ENCODE data around the gene LY6G6F. TPM values are rescaled to one million over a fixed set of nuclear protein-coding genes. Genes with fewer than 3 reads are reported as not detected.
"Not testable (repeated sequence)": the region's sequence is repeated elsewhere in the genome, so short reads cannot be mapped to it uniquely, and the experiment has no call there.

LY6G6F gene
- total and polyA plus RNA-seq, 4 donors = not detected

GRCh38 chr6:31708224-31708623, 1.6 kb downstream of the LY6G6F start:
- Histone ChIP-seq H3K4me3 (ENCODE audit: low read length in 2 of 2) (no peak overlapping the region), H3K4me1 (ENCODE audit: control insufficient read depth in 1 of 2, insufficient read depth in 2 of 2, low read length in 2 of 2) (no peaks in the 10 kb centered on the region), H3K27ac (ENCODE audit: low read depth in 1 of 2, low read length in 2 of 2) (no peak overlapping the region), H3K27me3 (ENCODE audit: control insufficient read depth in 1 of 2, insufficient read depth in 2 of 2, low read length in 1 of 2) (no peaks in the 10 kb centered on the region), H3K9me3 (ENCODE audit: control insufficient read depth, low read length) (no peaks in the 10 kb centered on the region), H3K36me3 (ENCODE audit: control insufficient read depth in 1 of 2, insufficient read depth in 2 of 2, low read length in 1 of 2) (no peaks in the 10 kb centered on the region)
- 94 to 96% methylated on average over 3 of the region's 3 CpGs for WGBS, 2 donors
- ATAC-seq (ENCODE audit: low FRiP score) = no peak
- DNase-seq = no peak
- intact Hi-C loops (cut with DNase I) = no loop called here

DNA sequence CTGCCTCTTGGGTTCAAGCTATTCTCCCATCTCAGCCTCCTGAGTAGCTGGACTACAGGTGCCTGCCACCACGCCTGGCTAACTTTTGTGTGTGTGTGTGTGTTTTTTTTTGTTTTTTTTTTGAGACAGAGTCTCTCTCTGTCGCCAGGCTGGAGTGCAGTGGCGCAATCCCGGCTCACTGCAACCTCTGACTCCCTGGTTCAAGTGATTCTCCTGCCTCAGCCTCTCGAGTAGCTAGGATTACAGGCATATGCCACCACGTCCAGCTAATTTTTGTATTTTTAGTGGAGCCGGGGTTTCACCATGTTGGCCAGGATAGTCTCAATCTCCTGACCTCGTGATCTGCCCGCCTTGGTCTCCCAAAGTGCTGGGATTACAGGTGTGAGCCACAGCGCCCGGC, 2.5 kb downstream of the LY6G6F start:
- H3K27me3 ChIP-seq (ENCODE audit: control insufficient read depth in 1 of 2, insufficient read depth in 2 of 2, low read length in 1 of 2); H3K9me3 ChIP-seq (ENCODE audit: control insufficient read depth, low read length); H3K27ac ChIP-seq (ENCODE audit: low read depth in 1 of 2, low read length in 2 of 2); DNase-seq; H3K4me1 ChIP-seq (ENCODE audit: control insufficient read depth in 1 of 2, insufficient read depth in 2 of 2, low read length in 2 of 2); ATAC-seq (ENCODE audit: low FRiP score); H3K36me3 ChIP-seq (ENCODE audit: control insufficient read depth in 1 of 2, insufficient read depth in 2 of 2, low read length in 1 of 2); intact Hi-C loops (cut with DNase I); H3K4me3 ChIP-seq (ENCODE audit: low read length in 2 of 2): not testable (repeated sequence)
- 89 to 92% methylated on average over 11 of the region's 11 CpGs for WGBS, 2 donors

GRCh38 chr6:31710523-31711219, 4.0 kb downstream of the LY6G6F start:
- Histone ChIP-seq H3K36me3 (ENCODE audit: control insufficient read depth in 1 of 2, insufficient read depth in 2 of 2, low read length in 1 of 2) (no peaks in the 10 kb centered on the region), H3K9me3 (ENCODE audit: control insufficient read depth, low read length) (no peaks in the 10 kb centered on the region), H3K4me1 (ENCODE audit: control insufficient read depth in 1 of 2, insufficient read depth in 2 of 2, low read length in 2 of 2) (no peaks in the 10 kb centered on the region), H3K27ac (ENCODE audit: low read depth in 1 of 2, low read length in 2 of 2) (no peak overlapping the region), H3K4me3 (ENCODE audit: low read length in 2 of 2) (no peak overlapping the region), H3K27me3 (ENCODE audit: control insufficient read depth in 1 of 2, insufficient read depth in 2 of 2, low read length in 1 of 2) (no peaks in the 10 kb centered on the region)
- intact Hi-C loops (cut with DNase I) = no loop called here
- no peak for ATAC-seq (ENCODE audit: low FRiP score)
- WGBS, 2 donors = 47 to 60% methylated on average over 5 of the region's 5 CpGs
- no peak for DNase-seq

DNA sequence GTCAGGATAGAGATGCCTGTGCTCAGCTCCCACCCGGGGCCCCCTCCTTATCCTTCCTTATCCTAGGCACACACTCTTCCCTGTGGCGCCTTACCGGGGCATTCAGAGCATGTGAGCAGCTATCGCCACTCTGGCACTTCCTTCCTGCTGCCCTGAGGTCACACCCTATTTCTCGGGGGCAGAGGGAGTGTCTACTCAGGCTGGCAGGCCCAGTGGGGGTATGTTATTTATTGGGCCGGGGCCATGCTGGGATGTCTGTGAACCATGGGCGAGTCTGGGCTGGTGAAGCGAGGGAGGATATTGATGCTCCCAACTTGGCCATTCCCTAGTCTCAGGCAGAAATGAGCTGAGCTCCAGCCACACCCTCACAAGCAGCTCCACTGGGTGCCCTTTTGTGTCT, 4.6 kb downstream of the LY6G6F start:
- ATAC-seq (ENCODE audit: low FRiP score) = no peak
- intact Hi-C loops (cut with DNase I) = no loop called here
- WGBS, 2 donors = 65 to 67% methylated on average over 8 of the region's 8 CpGs

DNA sequence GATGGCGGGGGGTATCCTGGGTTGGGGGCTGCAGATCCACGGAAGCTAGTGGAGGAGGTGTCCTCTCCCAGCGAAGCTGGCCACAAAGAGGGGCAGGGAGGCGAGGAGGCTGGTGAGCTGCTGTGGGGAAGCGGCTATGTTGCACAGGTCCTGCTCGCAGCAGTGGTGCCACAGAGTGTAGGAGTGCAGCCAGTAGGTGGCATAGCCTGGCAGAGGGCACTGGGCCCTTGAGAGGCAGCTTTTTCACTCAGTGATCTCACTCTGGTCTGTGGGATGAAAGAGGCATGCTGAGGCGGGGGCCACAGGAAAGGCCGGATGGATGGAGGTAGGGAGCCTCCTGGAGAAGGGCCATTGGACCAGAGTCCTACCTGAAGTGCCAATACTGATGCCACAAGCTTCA, 5.6 kb downstream of the LY6G6F start:
- intact Hi-C loops (cut with DNase I) = no loop called here
- Histone ChIP-seq H3K27me3 (ENCODE audit: control insufficient read depth in 1 of 2, insufficient read depth in 2 of 2, low read length in 1 of 2) (no peaks in the 10 kb centered on the region), H3K9me3 (ENCODE audit: control insufficient read depth, low read length) (no peaks in the 10 kb centered on the region), H3K36me3 (ENCODE audit: control insufficient read depth in 1 of 2, insufficient read depth in 2 of 2, low read length in 1 of 2) (no peaks in the 10 kb centered on the region), H3K4me3 (ENCODE audit: low read length in 2 of 2) (no peak overlapping the region), H3K27ac (ENCODE audit: low read depth in 1 of 2, low read length in 2 of 2) (no peak overlapping the region), H3K4me1 (ENCODE audit: control insufficient read depth in 1 of 2, insufficient read depth in 2 of 2, low read length in 2 of 2) (no peaks in the 10 kb centered on the region)
- peak; percentile 43 for ATAC-seq (ENCODE audit: low FRiP score)
- WGBS, 2 donors = 61 to 80% methylated on average over 8 of the region's 8 CpGs
- no peak for DNase-seq

More for the DNA sequence above, 4.6 kb downstream of the LY6G6F start:
- no peak for DNase-seq
- Histone ChIP-seq H3K4me1 (ENCODE audit: control insufficient read depth in 1 of 2, insufficient read depth in 2 of 2, low read length in 2 of 2) (no peaks in the 10 kb centered on the region), H3K9me3 (ENCODE audit: control insufficient read depth, low read length) (no peaks in the 10 kb centered on the region), H3K36me3 (ENCODE audit: control insufficient read depth in 1 of 2, insufficient read depth in 2 of 2, low read length in 1 of 2) (no peaks in the 10 kb centered on the region), H3K27ac (ENCODE audit: low read depth in 1 of 2, low read length in 2 of 2) (no peak overlapping the region), H3K27me3 (ENCODE audit: control insufficient read depth in 1 of 2, insufficient read depth in 2 of 2, low read length in 1 of 2) (no peaks in the 10 kb centered on the region), H3K4me3 (ENCODE audit: low read length in 2 of 2) (no peak overlapping the region)

GRCh38 chr6:31713465-31713864, 6.8 kb downstream of the LY6G6F start:
- no peak for ATAC-seq (ENCODE audit: low FRiP score)
- DNase-seq = no peak
- Histone ChIP-seq H3K4me1 (ENCODE audit: control insufficient read depth in 1 of 2, insufficient read depth in 2 of 2, low read length in 2 of 2) (no peaks in the 10 kb centered on the region), H3K27me3 (ENCODE audit: control insufficient read depth in 1 of 2, insufficient read depth in 2 of 2, low read length in 1 of 2) (no peaks in the 10 kb centered on the region), H3K36me3 (ENCODE audit: control insufficient read depth in 1 of 2, insufficient read depth in 2 of 2, low read length in 1 of 2) (no peaks in the 10 kb centered on the region), H3K9me3 (ENCODE audit: control insufficient read depth, low read length) (no peaks in the 10 kb centered on the region), H3K27ac (ENCODE audit: low read depth in 1 of 2, low read length in 2 of 2) (no peak overlapping the region), H3K4me3 (ENCODE audit: low read length in 2 of 2) (no peak overlapping the region)
- 66 to 73% methylated on average over 4 of the region's 4 CpGs for WGBS, 2 donors
- intact Hi-C loops (cut with DNase I) = no loop called here

DNA sequence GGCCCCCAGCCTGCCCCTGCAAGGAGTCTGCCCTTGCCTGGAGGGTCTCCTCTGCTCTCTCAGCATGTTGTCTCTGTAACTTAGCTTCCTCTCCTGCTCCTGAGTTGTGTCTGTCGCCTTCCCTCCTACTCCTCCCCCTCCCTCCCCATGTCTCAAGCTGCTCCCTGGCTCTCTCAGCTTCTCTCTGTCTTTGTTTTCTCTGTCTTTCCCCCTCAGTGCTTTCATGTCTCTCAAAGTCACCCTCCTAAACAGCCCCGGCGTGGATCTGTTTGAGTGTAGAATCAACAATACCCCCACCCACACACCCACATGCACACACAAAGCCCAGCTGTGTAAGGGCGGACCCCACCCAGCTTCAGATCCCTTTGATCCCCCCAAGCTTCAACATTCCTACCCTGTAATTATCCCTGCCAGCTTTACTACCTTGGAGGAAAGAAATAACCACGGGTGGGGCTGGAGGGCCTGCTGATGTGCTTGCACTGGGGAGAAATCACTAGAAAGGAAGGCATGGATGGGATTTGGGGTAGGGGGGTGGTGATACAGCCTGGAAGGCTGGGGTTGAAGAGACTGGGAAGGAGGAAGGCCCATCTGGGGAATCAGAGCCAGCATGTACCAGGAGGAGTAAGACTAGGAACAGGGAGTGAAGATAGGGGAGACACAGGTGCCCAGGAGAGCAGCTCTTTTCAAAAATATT, 7.5 kb downstream of the LY6G6F start:
- Histone ChIP-seq H3K4me3 (ENCODE audit: low read length in 2 of 2) (no peak overlapping the region), H3K27me3 (ENCODE audit: control insufficient read depth in 1 of 2, insufficient read depth in 2 of 2, low read length in 1 of 2) (no peaks in the 10 kb centered on the region), H3K36me3 (ENCODE audit: control insufficient read depth in 1 of 2, insufficient read depth in 2 of 2, low read length in 1 of 2) (no peaks in the 10 kb centered on the region), H3K4me1 (ENCODE audit: control insufficient read depth in 1 of 2, insufficient read depth in 2 of 2, low read length in 2 of 2) (no peaks in the 10 kb centered on the region), H3K27ac (ENCODE audit: low read depth in 1 of 2, low read length in 2 of 2) (no peak overlapping the region), H3K9me3 (ENCODE audit: control insufficient read depth, low read length) (no peaks in the 10 kb centered on the region)
- DNase-seq (no peak), ATAC-seq (ENCODE audit: low FRiP score) (no peak)
- intact Hi-C loops (cut with DNase I) = no loop called here
- 50 to 60% methylated on average over 5 of the region's 5 CpGs for WGBS, 2 donors

- intact Hi-C loops (cut with DNase I) = no loop called here
- no peaks in the 10 kb centered on the region for H3K4me1 ChIP-seq (ENCODE audit: control insufficient read depth in 1 of 2, insufficient read depth in 2 of 2, low read length in 2 of 2)
- DNase-seq (no peak), ATAC-seq (ENCODE audit: low FRiP score) (no peak)
- WGBS, 2 donors = 43 to 58% methylated on average over 16 of the region's 16 CpGs
- H3K4me3 ChIP-seq (ENCODE audit: low read length in 2 of 2) = no peak within 1 kb of the TSS
- H3K36me3 ChIP-seq (ENCODE audit: control insufficient read depth in 1 of 2, insufficient read depth in 2 of 2, low read length in 1 of 2) = no peaks in the 10 kb centered on the region
- H3K9me3 ChIP-seq (ENCODE audit: control insufficient read depth, low read length) = no peaks in the 10 kb centered on the region
- no peak within 1 kb of the TSS for H3K27ac ChIP-seq (ENCODE audit: low read depth in 1 of 2, low read length in 2 of 2)
- H3K27me3 ChIP-seq (ENCODE audit: control insufficient read depth in 1 of 2, insufficient read depth in 2 of 2, low read length in 1 of 2) = no peaks in the 10 kb centered on the region
Observed at GRCh38 chr6:31715022-31715958, 8.6 kb downstream of the LY6G6F start, which contains the start of gene LY6G6D. Gene LY6G6D, plus strand, starts transcription at chr6:31715348. Its CDS starts 8 bp downstream, at chr6:31715356.
